ENCODE data around the gene CSHL1.
A peak's percentile ranks its signal among the peaks of the same experiment; 100 is the strongest.
"Not testable (repeated sequence)": the region's sequence is repeated elsewhere in the genome, so short reads cannot be mapped to it uniquely, and the experiment has no call there.

Gene CSHL1

DNA sequence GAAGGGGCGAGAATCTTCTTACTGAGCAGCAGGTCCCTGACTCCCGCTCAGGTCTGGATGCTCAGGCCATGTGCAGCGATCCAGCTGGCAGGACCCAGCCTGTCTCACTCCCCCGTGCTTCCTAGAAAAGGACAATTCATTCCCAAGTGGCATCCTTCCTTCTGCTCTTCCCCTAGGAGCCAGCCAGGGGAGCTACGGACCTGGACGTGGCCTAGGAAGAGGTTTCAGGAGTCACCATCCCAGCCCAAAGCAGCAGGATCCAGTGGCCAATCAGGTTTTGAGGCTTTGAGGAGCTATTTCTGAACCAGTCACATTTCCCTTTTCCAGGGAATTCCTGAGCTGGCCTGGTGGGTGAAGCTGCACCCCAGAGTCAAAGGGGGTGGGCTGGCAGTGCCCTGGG, 28.8 kb upstream of the CSHL1 start:
- no peak for DNase-seq

DNA sequence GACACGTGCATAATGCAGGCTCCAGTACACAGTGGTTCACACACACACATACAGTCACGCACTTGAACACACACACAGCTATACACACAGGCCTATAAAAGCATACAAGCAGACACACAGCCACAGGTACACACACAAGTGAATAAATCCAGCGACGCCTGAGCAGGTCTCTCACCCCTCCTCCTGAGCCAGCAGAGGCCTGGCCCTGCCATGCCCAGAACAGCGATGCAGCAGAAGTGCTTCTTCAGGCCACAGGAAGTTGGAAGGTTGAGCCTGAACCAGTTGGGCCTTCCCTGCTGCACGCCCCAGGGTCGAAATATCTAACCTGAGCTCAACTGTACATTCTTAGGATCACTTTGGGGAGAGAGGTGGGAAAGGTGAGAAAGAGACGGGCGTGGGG, 28.3 kb upstream of the CSHL1 start:
- no peak for DNase-seq

DNA sequence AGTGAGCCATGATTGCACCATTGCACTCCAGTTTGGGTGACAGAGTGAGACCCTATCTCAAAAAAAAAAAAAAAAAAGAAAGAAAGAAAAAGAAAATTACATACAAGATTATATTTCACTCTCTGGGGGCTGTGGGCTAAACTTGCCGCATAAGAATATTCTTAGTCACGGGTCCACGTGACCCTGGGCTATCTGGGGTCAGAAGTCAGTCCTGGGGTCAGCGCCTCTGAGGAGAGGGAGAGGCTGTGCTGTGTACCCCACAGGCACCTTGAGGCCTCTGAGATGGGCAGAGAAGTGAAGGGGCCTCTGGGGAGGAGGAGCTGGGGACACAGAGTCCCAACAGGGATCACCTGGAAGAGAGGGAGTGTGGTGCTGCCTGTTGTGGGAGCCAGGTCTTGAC, 26.9 kb upstream of the CSHL1 start:
- no peak for DNase-seq

DNA sequence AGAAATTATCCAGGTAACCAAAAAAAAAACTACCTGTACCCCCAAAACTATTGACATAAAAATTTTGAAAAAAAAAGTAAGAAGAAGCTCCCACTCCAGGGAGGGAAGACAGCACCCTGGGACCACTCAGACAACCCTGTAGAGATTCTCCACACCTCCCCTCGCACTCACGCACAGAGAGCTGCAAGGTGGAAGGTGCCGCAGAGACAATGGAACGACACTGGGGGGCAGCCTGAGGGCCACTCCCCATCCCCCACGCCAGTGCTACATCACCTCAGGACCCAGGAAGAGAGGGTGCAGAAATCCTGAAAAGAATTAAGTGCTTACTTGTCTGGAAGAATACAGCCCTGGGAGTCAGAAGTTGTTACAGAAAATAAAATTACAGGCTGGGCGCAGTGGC, 26.3 kb upstream of the CSHL1 start:
- no peak for DNase-seq

DNA sequence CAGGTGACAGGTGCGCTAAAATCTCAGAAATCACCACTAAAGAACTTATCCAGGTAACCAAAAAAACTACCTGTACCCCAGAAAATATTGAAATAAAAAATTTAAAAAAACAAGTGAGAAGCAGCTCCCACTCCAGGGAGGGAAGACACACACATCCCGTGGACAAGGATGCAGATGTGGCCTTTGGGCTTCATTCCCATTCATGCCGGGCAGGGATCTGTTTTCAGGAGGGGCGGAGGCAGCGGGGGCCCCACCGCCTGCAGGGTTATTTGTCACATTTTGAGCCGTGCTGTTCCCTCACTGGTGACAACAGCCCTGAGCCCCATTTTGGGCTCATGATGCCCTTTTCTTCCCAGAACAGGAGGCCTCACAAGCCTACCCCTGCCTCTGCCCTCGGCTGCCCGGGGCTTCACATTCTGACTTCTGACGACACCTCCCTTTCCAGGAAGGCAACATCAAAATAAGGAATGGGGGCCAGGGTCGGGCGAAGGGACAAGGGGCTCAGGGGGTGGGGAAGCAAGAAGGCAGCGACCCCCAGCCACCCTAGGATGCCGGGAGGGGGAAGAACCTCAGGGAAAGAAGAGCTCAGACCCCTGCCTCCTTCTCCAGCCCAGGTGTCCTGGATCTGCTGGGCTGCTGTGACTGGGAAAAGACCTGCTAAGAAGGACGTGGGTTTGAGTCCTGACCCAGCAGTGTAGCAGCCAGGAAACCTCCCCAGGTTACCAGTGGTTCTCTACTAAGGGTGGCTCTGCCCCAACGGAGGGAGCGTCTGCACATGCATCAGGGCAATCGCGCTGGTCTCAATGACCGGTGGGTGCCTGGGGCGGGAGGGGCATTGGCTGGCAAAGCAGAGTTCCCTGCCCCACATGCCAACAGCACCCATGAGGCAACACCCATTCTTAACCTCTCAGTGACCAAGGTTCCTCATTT, 23.4 kb upstream of the CSHL1 start:
- no peak for DNase-seq

DNA sequence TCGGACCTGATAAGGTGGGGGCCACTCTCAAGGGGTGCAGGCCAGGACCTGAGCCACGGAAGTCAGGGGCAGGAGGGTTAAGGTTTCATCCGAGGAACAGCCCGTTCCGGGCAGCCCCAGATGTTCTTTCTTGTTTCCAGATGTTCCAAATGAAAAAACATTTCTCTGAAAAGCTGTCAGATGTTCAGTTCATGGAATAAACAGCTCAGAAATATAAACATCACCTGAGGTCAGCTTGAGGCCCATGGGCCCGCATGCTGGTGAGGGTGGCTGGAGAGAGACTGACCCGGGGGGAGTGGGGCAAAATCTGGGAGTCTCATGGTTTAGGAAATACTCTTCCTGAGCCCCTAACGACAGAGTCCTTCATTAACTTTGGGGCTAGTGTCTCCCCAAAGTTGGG, 22.5 kb upstream of the CSHL1 start:
- no peak for DNase-seq

DNA sequence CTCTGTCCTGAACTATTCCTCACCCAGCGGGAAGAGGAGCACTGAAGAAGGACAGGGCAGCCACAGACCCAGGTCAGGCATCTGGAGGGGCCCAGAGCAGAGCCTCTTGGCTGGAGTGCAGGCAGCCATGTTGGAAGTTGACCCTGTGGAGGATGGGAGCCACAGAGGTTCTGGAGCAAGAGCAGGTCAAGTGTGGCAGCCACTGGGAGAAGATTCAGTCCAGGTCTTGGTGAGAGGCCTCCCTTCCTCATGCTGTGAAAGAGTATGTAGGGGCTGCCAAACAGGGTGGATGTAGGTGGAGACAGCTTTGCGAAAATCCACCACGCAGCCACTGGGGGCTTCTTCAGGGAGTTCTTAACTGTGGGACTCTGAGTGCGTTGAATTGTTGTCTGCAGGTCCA, 21.7 kb upstream of the CSHL1 start:
- DNase-seq, result no peak

DNA sequence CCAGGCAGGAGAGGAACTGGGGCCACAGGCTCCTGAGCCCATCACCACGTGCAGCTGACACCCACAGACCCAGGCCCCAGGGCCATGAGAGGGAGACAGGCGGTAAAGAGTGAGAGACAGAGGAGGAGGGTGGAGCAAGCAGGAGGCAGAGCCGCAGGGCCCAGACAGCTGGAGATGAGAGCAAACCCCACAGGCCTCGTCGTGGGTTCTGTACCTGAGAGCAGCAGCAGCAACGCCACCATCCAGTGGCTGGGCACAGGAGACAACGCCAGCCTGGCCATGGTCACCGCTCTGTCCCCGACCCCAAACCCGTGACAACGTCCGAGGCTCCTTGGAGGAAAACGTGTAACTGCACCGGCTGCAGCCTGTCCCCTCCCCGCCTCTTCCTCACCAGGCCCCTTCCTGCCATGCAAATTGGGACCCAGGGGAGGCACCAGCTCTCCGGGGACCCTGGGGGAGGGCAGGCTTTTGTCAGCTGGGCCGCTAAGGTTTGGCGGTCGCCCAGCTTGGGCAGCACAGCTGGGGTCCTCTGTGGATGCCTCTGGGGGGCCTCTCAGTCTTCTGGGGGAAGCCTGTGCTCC, 21.0 kb upstream of the CSHL1 start, which contains the start of gene CD79B:
TSS of gene CD79B (minus strand) at position 351 of the 581 bp plus-strand sequence. CDS start at position 281, 70 bp downstream.
- DNase-seq, result no peak

DNA sequence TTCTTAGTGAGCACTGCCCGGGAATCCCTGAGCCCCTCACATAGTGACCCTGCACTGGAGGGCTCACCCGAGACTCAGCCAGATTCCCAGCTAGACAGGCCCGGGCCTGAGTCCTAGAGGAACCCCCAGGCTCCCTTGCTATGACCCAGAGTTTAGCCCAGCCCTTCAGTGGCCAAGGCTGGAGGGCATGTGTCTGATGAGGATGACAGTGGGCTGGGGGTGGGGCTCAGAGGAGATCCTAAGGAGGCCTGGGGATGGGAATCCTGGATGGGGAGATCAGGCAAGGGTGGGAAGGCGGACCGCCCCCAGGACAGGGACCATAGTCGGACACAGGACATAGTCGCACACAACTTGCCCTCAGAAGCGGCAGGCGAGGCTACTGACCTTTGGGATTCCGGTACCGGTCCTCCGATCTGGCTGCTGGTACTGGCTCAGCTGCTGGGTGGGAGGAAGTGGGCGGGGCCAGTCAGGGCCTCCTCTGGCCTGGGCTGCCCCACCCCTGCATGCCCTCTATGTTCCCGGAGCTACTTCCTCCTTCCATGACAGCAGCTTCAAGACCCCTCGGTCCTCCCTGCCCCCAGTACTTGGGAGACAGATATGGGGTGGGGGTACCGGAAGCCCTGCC, 20.0 kb upstream of the CSHL1 start:
- DNase-seq, result no peak

DNA sequence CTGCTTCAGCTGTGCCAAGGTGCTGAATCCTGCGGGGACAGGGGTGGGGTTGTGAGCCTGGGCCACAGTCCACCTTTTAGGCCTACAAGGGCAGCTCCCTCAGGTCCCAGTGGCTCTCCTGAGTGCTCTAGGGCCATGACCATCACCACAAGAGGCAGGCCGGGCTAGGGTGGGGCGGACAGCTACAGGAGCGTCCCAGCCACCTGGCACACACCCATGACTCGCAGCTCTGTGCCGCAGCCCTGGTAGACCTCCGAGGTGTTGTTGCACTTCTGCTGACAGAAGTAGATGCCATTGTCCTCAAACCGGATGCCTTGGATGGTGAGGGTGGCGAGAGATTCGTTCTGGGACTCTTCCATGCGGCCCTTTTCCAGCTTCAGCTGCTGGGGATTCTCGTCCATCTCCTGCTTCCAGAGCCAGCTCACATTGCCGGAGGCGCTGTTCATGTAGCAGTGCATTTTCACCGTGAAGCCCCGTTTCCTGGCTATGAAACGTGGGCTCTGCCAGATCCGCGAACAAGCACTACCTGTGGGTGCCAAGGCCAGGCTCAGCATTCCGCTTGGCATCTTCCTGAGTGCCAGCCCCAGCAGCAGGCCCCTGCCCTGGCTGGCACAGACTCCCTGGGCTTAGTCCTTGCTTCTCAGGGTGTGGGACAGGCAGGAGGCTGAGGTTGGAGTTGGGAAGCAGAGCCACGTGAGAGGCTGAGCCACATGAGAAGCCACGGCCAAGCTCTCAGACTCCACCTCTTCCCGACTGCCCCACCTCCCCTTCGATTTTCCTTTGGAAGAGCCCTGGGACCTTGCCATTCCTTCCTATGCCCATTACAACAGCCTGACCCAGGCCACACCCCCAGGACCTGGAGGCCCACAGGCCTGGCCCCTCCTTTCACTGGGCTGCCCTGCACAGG, 19.1 kb upstream of the CSHL1 start:
- no peak for DNase-seq

DNA sequence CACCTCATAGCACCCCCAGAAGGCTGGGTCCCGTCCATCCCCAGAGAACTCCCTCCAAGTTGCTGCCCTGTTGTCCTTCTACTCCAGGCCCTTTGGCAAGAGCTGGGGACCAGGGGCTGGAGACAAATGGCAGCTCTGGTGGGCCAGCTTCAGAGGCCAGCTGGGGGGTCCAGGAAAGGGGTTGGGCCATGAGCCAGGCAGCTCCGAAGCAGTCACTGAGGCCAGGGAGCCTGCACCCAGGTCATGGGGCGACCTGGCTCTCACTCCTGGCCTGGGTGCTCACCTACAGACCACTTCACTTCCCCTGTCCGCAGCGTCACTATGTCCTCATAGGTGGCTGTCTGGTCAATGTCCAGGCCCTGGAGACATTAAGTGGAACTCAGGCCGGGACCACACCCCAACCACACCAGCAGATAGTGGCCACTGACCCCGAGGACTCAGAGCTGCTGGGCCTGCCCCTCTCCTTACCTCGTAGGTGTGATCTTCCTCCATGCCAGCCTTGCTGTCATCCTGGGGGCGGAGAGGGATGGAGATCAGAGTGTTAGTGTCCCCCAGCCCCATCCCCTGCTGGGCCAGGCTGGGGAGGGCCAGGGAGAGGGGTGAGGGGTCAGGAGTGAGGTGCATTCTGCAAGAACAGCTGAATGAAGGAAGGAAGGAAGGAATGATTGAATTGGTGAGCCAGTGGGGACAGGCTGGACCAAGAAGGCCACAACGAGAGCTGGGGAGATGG, 18.1 kb upstream of the CSHL1 start:
- DNase-seq, result no peak

DNA sequence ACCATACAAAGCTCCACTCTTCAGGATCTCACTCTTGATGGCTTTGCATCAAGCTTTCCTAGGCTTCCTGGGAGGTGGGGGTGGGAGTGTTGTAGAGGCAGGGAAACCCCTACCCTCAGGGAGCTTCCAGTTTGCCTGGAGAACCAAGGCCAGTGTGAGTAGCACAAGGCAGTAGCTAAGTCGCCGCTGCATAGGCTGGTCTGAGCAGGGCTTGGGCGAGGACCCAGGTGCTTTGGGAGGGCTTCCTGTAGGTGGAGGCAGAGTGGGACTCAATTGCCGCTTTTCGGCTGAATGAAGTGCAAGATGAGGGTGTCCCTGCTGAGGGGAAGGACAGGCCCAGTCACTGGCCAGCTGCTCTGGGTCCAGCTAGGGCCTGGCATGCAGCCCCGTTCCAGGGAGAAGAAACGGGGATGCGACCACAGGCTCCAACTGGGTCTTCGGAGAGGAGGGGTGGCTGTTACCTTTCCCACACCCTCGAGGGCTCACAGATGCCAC, 17.2 kb upstream of the CSHL1 start:
- DNase-seq, result no peak

DNA sequence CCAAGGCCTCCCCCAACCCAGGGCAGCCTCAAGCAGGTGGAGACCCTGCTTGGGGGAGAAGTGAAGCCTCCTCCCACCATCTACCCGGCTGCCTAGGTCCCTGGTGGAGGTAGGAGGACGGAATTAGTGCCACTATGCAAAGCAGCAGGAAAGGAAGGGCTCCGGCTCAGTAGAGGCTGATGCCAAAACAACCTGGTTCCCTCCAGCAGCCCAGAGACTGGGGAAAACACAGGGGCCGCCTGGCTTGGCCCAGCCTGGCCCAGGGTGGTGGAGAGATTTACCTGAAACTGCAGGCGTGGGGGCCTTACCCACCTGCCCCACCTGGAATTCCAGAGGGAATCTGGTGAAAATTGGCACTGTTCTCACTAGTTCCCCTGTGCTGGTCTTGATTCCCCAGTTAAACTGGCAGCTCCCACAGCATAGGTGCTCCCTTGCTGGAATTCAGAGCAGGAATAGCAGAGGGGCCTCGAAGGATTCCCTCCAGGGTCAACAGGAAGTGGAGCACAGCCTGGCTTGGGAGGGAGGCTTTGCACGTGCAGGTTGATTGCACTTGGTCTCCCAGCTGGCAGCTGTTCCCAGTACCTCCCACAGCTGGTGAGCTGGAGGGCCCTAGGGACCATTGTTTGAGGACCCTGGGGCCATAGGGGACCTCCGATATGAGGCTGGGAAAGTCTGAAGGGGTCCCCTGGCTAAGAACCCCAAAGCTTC, 16.6 kb upstream of the CSHL1 start:
- no peak for DNase-seq

DNA sequence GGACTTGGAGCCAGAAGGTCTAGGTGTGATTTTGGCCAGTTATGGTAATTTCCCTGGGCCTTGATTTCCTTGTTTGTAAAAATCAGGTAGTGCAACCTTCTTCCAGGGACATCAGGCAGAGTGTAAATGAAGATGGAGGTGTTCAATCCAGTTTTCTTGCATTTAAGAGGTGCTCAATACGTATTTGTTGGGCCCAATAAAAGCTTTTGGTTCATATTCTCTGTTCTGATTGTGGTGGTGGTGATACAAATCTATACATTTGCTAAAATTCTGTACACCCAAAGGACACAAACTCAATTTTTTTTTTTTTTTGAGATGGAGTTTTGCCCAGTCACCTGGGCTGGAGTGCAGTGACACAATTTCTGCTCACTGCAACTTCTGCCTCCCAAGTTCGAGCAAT, 15.1 kb upstream of the CSHL1 start:
- no peak for DNase-seq

DNA sequence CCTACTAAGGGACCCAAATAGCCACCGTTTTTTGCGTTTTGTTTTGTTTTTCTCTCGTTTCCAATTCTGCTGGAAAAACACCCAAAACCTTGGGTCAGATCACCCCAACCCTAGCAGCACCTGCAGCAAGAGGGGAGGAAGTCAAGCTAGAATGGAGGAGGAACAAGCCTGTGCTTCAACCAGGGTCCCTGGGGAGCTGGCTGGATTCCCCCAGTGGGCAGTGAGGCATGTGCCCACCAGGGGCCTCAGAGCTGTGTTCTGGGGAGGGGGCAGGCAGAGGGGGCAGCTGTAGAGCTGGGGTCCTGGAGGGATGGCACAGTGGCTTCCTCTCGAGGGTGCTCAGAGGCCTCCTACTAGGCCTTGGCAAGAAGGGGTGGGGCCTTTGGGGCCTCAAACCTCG, 14.6 kb upstream of the CSHL1 start:
- DNase-seq, result no peak

DNA sequence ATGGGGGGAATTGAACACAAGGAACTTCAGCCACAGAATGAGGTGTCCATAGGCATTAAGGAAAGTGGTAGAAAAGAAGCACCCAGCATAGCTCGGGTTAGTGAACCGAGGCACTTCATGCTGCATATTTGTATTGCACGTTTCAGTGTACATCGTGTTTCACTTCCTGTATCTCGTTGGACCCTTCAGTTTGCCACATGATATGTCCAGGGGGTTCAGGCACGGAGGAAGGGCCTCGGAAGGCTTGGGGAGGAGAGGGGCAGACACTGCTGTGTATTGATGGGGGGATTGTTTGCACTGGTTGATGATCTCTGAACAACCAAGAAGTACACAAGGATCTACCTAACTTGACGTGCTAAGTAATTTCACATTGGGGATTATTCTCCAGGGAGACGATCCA, 11.3 kb upstream of the CSHL1 start:
- not testable (repeated sequence) for DNase-seq

DNA sequence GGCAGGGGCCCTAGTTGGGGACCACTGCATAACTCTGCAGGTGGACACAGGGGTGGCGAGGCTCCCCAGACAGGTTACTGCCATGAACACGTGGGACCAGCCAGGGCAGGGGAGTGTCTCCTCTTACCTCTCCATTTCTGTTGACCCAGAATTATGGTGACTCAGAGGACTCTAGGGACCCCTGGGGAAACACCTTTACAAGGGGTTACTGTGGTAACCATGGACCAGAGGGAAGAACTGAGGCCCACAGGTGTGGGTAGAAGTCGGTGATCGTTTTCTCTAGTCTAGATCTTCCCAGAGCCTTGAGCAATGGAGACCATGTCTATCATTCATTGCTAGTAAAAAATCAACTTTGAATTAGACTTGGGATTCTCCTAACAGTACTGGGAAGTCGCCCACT, 9.7 kb upstream of the CSHL1 start:
- not testable (repeated sequence) for DNase-seq

DNA sequence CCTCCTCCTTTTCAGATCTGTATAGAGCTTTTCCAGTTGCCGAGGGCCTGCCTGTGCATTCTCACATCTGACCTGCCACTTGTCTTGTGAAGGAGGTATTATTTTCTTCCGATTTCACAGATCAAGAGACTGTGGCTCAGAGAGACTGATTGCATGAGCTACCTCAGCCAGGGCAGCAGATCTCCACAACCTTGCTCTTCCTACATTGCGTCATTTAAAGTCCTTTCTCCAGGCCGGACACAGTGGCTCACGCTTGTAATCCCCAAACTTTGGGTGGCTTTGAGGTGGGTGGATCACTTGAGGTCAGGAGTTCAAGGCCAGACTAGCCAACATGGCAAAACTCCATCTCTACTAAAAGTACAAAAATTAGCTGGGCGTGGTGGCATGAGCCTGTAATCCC, 9.0 kb upstream of the CSHL1 start:
- not testable (repeated sequence) for DNase-seq

DNA sequence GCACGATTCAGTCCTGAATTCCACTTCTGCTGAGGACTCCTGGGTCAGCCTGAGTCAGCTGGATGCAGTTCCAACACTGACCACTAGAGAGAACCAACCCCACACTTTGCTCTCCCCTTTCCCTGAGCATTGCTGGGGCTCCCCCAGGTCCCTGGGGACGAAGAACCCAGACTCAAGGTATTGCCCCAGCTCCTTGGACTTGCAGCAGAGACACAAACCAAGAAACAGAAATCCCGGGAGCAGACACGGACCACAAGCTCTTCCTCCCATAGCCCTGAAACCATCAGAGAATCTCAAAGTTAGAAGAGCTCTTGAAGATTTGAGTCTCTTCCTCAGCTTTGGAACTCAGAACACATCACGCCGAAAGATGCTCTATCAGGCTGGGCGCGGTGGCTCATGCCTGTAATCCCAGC, 8.3 kb upstream of the CSHL1 start:
- peak; percentile 58 for DNase-seq

DNA sequence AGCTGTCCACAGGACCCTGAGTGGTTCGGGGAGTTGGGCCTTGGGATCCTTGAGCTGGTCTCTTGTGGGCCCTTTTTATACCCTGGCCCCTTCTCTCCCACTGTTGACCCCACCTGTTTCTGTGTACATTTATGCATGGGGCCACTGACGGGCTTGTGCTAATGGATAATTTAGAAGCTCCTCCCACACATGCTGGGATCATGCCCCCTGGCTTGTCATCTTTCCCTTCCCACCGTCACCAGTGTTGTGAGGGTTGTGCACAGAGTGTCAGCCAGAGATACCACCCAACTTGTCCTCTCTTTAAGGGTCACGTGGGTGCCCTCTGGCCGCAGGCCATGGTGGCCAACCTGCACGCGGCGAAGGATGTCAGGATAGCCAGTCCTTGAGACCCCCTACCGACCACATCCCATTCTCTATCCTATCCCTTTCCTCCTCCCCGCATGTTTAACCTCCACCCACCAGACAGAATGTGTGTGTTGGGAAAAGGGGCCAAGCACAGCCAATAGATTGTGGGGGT, 7.8 kb upstream of the CSHL1 start, which contains the start of gene GH1:
TSS of gene GH1 (minus strand) at position 51 of the 517 bp plus-strand sequence. CDS start 63 bp downstream, outside the sequence.
- DNase-seq, result not testable (repeated sequence)

DNA sequence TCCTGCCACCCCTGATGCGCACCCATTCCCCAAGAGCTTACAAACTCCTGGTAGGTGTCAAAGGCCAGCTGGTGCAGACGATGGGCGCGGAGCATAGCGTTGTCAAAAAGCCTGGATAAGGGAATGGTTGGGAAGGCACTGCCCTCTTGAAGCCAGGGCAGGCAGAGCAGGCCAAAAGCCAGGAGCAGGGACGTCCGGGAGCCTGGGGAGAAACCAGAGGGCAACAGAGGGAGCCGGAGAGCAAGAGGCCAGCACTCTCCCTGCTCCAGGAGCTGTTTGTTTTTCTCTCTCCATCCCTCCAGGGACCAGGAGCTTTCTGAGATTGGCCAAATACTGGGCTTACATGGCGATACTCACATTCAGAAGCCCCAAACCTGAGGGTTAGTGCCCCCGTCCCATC, 7.2 kb upstream of the CSHL1 start:
- DNase-seq, result no peak
